Measurements from ENCODE around the gene TM9SF2.

TM9SF2 gene

DNA sequence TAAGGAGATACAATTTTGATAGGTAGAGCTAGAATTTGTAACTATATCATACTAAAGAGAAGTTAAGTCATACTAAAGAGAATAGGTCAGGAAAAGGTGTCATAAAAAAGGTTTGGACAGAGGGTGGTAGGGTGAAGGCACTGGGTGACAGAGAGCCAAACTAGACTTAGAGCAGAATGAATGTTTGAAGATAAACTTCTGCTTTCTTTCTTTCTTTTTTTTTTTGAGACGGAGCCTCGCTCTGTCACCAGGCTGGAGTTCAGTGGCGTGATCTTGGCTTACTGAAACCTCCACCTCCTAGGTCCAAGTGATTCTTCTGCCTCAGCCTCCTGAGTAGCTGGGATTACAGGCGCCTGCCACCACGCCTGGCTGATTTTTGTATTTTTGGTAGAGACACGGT is 44.1 kb downstream of the TM9SF2 start:
- TF ChIP-seq CTBP1 (IDR thresholded peaks at IDR 0.05; ENCODE audit: borderline replicate concordance) (no peak), FOXM1 (IDR thresholded peaks at IDR 0.05; ENCODE audit: borderline replicate concordance) (no peak), SUZ12 (IDR thresholded peaks at IDR 0.05) (no peak), ZNF384 (IDR thresholded peaks at IDR 0.05) (no peak), ELF4 (IDR thresholded peaks at IDR 0.05) (no peak), SP1 (IDR thresholded peaks at IDR 0.05) (no peak), L3MBTL2 (conservative IDR thresholded peaks at IDR 0.05) (no peak), FOXK2 (IDR thresholded peaks at IDR 0.05) (no peak), NFRKB (IDR thresholded peaks at IDR 0.05) (no peak), ARNT (IDR thresholded peaks at IDR 0.05) (no peak), FOXA1 (IDR thresholded peaks at IDR 0.05) (no peak), LEF1 (IDR thresholded peaks at IDR 0.05; ENCODE audit: borderline replicate concordance) (no peak), TARDBP (IDR thresholded peaks at IDR 0.05) (no peak), BHLHE40 (IDR thresholded peaks at IDR 0.05; ENCODE audit: borderline replicate concordance) (no peak), HDGF (IDR thresholded peaks at IDR 0.05; ENCODE audit: borderline replicate concordance) (no peak)
- TF ChIP-seq, protein P1, sequence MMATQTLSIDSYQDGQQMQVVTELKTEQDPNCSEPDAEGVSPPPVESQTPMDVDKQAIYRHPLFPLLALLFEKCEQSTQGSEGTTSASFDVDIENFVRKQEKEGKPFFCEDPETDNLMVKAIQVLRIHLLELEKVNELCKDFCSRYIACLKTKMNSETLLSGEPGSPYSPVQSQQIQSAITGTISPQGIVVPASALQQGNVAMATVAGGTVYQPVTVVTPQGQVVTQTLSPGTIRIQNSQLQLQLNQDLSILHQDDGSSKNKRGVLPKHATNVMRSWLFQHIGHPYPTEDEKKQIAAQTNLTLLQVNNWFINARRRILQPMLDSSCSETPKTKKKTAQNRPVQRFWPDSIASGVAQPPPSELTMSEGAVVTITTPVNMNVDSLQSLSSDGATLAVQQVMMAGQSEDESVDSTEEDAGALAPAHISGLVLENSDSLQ (IDR thresholded peaks at IDR 0.05): no peak
- POLR2A ChIA-PET: no interaction called here
- CTCF ChIA-PET: no interaction called here
- no peak for DNase-seq (ENCODE audit: extremely low spot score)

DNA sequence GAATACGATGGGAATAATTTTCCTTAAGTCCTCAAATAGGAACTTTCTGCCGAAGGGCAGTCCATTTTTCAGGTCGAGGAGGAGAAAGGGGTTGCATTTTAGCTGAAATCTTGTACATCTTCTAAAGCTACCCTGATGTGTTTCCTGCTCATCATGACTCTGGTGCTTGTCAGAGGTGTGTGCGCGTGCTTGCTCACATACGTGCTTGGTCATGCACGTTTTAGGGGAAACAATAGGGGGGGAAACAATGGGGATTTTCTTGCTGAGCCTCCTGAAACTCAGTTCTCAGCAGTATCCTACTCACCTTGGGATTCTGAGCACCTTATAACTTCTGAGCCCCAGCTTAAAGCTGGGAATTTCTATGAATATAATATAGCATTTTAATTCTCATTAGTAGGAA is 44.7 kb downstream of the TM9SF2 start:
- DNase-seq (ENCODE audit: extremely low spot score): no peak
- TF ChIP-seq BHLHE40 (IDR thresholded peaks at IDR 0.05; ENCODE audit: borderline replicate concordance): no peak
- no peak for TF ChIP-seq ZNF384 (IDR thresholded peaks at IDR 0.05)
- no peak for TF ChIP-seq FOXA1 (IDR thresholded peaks at IDR 0.05)
- TF ChIP-seq CTBP1 (IDR thresholded peaks at IDR 0.05; ENCODE audit: borderline replicate concordance): no peak
- ChIA-PET POLR2A (no interaction called here), CTCF (no interaction called here)

DNA sequence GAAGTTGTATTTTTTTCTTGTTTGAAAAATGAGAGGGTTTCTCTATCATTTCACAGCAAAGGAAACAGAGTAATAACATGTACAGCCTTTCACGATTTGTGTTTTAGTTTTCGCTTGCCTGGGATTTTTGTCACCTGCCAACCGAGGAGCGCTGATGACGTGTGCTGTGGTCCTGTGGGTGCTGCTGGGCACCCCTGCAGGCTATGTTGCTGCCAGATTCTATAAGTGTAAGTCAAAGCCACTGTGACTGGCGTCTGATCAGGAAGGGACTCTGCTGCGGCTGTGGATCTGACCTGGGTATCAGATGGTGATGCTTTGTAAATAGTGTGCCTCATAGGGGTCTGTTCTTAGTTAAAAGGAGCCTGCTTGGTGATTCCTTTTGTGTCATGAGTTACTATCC is 45.6 kb downstream of the TM9SF2 start:
- DNase-seq (ENCODE audit: extremely low spot score): no peak
- ChIA-PET CTCF (no interaction called here), POLR2A (no interaction called here)
- no peak for TF ChIP-seq TARDBP (IDR thresholded peaks at IDR 0.05)
- no peak for TF ChIP-seq SUZ12 (IDR thresholded peaks at IDR 0.05)
- no peak for TF ChIP-seq FOXM1 (IDR thresholded peaks at IDR 0.05; ENCODE audit: borderline replicate concordance)
- TF ChIP-seq L3MBTL2 (conservative IDR thresholded peaks at IDR 0.05): no peak
- no peak for TF ChIP-seq NFRKB (IDR thresholded peaks at IDR 0.05)
- TF ChIP-seq FOXK2 (IDR thresholded peaks at IDR 0.05): no peak

DNA sequence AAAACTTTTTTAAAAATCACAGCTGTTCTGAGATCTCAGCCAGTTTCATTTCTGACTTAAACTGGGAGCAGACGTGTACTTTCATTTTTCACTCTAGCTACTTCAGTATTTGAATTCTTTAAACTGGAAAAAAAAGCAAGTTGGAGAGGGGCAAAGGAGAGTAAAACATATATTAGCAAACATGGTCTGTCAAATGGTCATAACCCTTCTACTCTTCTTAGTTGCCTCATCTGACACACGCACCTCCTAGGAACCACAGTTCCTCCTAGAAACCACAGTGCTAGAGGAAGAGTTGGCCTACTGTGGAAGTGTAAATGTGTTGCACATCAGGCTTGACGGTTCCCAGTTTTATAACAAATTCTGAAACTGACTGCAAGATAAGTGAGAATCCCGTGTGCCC is 47.2 kb downstream of the TM9SF2 start:
- CTCF ChIA-PET: no interaction called here
- no peak for DNase-seq (ENCODE audit: extremely low spot score)
- POLR2A ChIA-PET: no interaction called here
- no peak for TF ChIP-seq L3MBTL2 (conservative IDR thresholded peaks at IDR 0.05)
- TF ChIP-seq, protein P1 (IDR thresholded peaks at IDR 0.05): no peak
- no peak for TF ChIP-seq SUZ12 (IDR thresholded peaks at IDR 0.05)
- no peak for TF ChIP-seq ARNT (IDR thresholded peaks at IDR 0.05)
- no peak for TF ChIP-seq SP1 (IDR thresholded peaks at IDR 0.05)
- TF ChIP-seq LEF1 (IDR thresholded peaks at IDR 0.05; ENCODE audit: borderline replicate concordance): no peak
- TF ChIP-seq BHLHE40 (IDR thresholded peaks at IDR 0.05; ENCODE audit: borderline replicate concordance): no peak
- TF ChIP-seq CTBP1 (IDR thresholded peaks at IDR 0.05; ENCODE audit: borderline replicate concordance): no peak
- TF ChIP-seq TARDBP (IDR thresholded peaks at IDR 0.05): no peak
- TF ChIP-seq FOXM1 (IDR thresholded peaks at IDR 0.05; ENCODE audit: borderline replicate concordance): no peak
- no peak for TF ChIP-seq FOXA1 (IDR thresholded peaks at IDR 0.05)
- no peak for TF ChIP-seq ELF4 (IDR thresholded peaks at IDR 0.05)
- TF ChIP-seq FOXK2 (IDR thresholded peaks at IDR 0.05): no peak
- no peak for TF ChIP-seq ZNF384 (IDR thresholded peaks at IDR 0.05)
- no peak for TF ChIP-seq HDGF (IDR thresholded peaks at IDR 0.05; ENCODE audit: borderline replicate concordance)
- TF ChIP-seq NFRKB (IDR thresholded peaks at IDR 0.05): no peak

DNA sequence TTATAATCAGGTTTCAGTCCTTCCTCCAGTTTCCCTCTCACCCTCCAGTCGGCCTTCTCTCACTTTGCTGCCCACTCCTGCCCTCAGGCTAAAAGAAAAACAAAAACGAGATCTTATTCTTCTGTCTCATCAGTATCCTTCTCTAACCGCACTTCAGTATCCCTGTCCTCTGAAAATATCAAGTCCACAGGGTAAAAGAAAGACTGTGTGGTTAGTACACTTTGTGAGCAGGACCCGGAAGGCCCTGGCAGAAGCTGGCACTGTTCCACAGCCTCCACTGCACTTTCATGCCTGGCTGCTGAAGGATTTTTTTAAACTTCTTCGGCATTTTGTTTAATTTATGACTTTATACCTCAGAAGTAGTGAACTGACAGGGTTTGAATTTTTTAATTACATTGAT is 51.8 kb downstream of the TM9SF2 start:
- no peak for TF ChIP-seq CTBP1 (IDR thresholded peaks at IDR 0.05; ENCODE audit: borderline replicate concordance)
- no peak for TF ChIP-seq ZNF384 (IDR thresholded peaks at IDR 0.05)
- TF ChIP-seq FOXA1 (IDR thresholded peaks at IDR 0.05): no peak
- TF ChIP-seq SUZ12 (IDR thresholded peaks at IDR 0.05): no peak
- no peak for TF ChIP-seq HDGF (IDR thresholded peaks at IDR 0.05; ENCODE audit: borderline replicate concordance)
- no peak for TF ChIP-seq ARNT (IDR thresholded peaks at IDR 0.05)
- TF ChIP-seq TARDBP (IDR thresholded peaks at IDR 0.05): no peak
- no peak for TF ChIP-seq BHLHE40 (IDR thresholded peaks at IDR 0.05; ENCODE audit: borderline replicate concordance)
- no peak for TF ChIP-seq FOXK2 (IDR thresholded peaks at IDR 0.05)
- TF ChIP-seq FOXM1 (IDR thresholded peaks at IDR 0.05; ENCODE audit: borderline replicate concordance): no peak
- TF ChIP-seq L3MBTL2 (conservative IDR thresholded peaks at IDR 0.05): no peak
- TF ChIP-seq, protein P1 (IDR thresholded peaks at IDR 0.05): no peak
- no peak for TF ChIP-seq NFRKB (IDR thresholded peaks at IDR 0.05)
- no peak for TF ChIP-seq LEF1 (IDR thresholded peaks at IDR 0.05; ENCODE audit: borderline replicate concordance)
- no peak for TF ChIP-seq ELF4 (IDR thresholded peaks at IDR 0.05)
- TF ChIP-seq SP1 (IDR thresholded peaks at IDR 0.05): no peak
- DNase-seq (ENCODE audit: extremely low spot score): no peak
- ChIA-PET CTCF (no interaction called here), POLR2A (no interaction called here)

DNA sequence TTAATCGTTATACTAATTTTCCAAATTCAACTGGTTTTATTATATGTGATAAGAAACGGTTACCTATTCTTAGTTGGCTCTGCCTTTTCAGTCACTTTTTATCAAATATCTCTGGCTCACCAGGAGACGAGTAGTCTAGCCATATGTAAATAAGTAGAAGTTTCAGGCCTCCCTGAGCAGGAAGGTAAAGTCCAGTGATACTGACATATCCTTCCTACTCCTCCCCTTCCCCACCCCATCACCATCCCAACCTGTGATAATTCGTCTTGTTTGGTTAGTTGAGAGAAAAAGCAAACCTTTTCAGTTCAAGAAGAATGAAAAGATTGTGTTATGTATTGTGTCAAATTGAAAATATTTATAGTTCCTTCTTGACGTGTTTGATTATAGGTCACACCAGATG is 53.9 kb downstream of the TM9SF2 start:
- TF ChIP-seq FOXA1 (IDR thresholded peaks at IDR 0.05) (no peak), L3MBTL2 (conservative IDR thresholded peaks at IDR 0.05) (no peak), ELF4 (IDR thresholded peaks at IDR 0.05) (no peak), HDGF (IDR thresholded peaks at IDR 0.05; ENCODE audit: borderline replicate concordance) (no peak), CTBP1 (IDR thresholded peaks at IDR 0.05; ENCODE audit: borderline replicate concordance) (no peak), NFRKB (IDR thresholded peaks at IDR 0.05) (no peak), LEF1 (IDR thresholded peaks at IDR 0.05; ENCODE audit: borderline replicate concordance) (no peak), FOXM1 (IDR thresholded peaks at IDR 0.05; ENCODE audit: borderline replicate concordance) (no peak), ARNT (IDR thresholded peaks at IDR 0.05) (no peak), TARDBP (IDR thresholded peaks at IDR 0.05) (no peak), BHLHE40 (IDR thresholded peaks at IDR 0.05; ENCODE audit: borderline replicate concordance) (no peak), FOXK2 (IDR thresholded peaks at IDR 0.05) (no peak), SP1 (IDR thresholded peaks at IDR 0.05) (no peak), SUZ12 (IDR thresholded peaks at IDR 0.05) (no peak), ZNF384 (IDR thresholded peaks at IDR 0.05) (no peak)
- TF ChIP-seq, protein P1 (IDR thresholded peaks at IDR 0.05): no peak
- DNase-seq (ENCODE audit: extremely low spot score): no peak
- CTCF ChIA-PET: no interaction called here
- POLR2A ChIA-PET: no interaction called here

All from HEK293T (cell line).